Fibroblast of mammary gland (primary cell): ENCODE measurements around the gene HS3ST3A1.

Experiments
- DNase-seq: peaks from one replicate; pipeline ENCODE4 v3.0.0-alpha.2; 2010; ENCODE audit warnings: low read depth
- H3K4me3 ChIP-seq: 2 replicates; pipeline ENCODE4 v1.5.1; 2011; ENCODE audit warnings: low read depth, mild to moderate bottlenecking, low read length, moderate library complexity; ENCODE audit not compliant: control insufficient read depth
- CTCF ChIP-seq: conservative IDR thresholded peaks from 2 replicates; pipeline ENCODE4 v1.5.1; 2011; ENCODE audit warnings: low read depth, low read length, inconsistent platforms; ENCODE audit not compliant: control insufficient read depth, insufficient read depth

HS3ST3A1 gene

GRCh38 chr17:13474073-13474800, 127.5 kb downstream of the HS3ST3A1 start:
- peak; percentile 28 for DNase-seq
- H3K4me3 ChIP-seq = no peak overlapping the region
- TF ChIP-seq CTCF = no peak

GRCh38 chr17:13465678-13466077, 136.1 kb downstream of the HS3ST3A1 start:
- H3K4me3 ChIP-seq = no peak overlapping the region
- no peak for DNase-seq
- no peak for TF ChIP-seq CTCF

- DNase-seq = no peak
These were observed 139.0 kb downstream of the HS3ST3A1 start for GRCh38 chr17:13462673-13463124.

GRCh38 chr17:13462146-13462545, 139.6 kb downstream of the HS3ST3A1 start:
- DNase-seq = peak; percentile 88
- TF ChIP-seq CTCF = no peak
- no peak overlapping the region for H3K4me3 ChIP-seq

More at GRCh38 chr17:13462673-13463124, 139.0 kb downstream of the HS3ST3A1 start:
- no peak for TF ChIP-seq CTCF
- no peak overlapping the region for H3K4me3 ChIP-seq

- TF ChIP-seq CTCF = no peak
- H3K4me3 ChIP-seq = no peak overlapping the region
- peak; percentile 43 for DNase-seq
These were observed 141.3 kb downstream of the HS3ST3A1 start for GRCh38 chr17:13460261-13461000.

- no peak for TF ChIP-seq CTCF
- DNase-seq = no peak
- no peak overlapping the region for H3K4me3 ChIP-seq
These were observed 143.9 kb downstream of the HS3ST3A1 start for GRCh38 chr17:13457783-13458182.
